ENCODE results near the gene PRDM15.

PRDM15 gene

GRCh38 chr21:41840880-41841279 lies 38.3 kb downstream of the PRDM15 start:
- no peak for DNase-seq (ENCODE audit: low read depth)

GRCh38 chr21:41839387-41840000 lies 39.6 kb downstream of the PRDM15 start:
- no peak for DNase-seq (ENCODE audit: low read depth)

GRCh38 chr21:41837756-41838297 lies 41.3 kb downstream of the PRDM15 start:
- DNase-seq (ENCODE audit: low read depth): no peak

- no peak for DNase-seq (ENCODE audit: low read depth)
Measured at GRCh38 chr21:41836166-41837015, 42.8 kb downstream of the PRDM15 start.

GRCh38 chr21:41835711-41836154 lies 43.4 kb downstream of the PRDM15 start:
- DNase-seq (ENCODE audit: low read depth): no peak

GRCh38 chr21:41834926-41835663 lies 44.0 kb downstream of the PRDM15 start:
- DNase-seq (ENCODE audit: low read depth): no peak

- DNase-seq (ENCODE audit: low read depth): no peak
Measured at GRCh38 chr21:41834252-41834925, 44.8 kb downstream of the PRDM15 start.

GRCh38 chr21:41833497-41834115 lies 45.5 kb downstream of the PRDM15 start:
- no peak for DNase-seq (ENCODE audit: low read depth)

- DNase-seq (ENCODE audit: low read depth): no peak
Measured at GRCh38 chr21:41832596-41833496, 46.3 kb downstream of the PRDM15 start.

- DNase-seq (ENCODE audit: low read depth): no peak
Measured at GRCh38 chr21:41831866-41832595, 47.1 kb downstream of the PRDM15 start.

- DNase-seq (ENCODE audit: low read depth): no peak
Measured at GRCh38 chr21:41831453-41831831, 47.7 kb downstream of the PRDM15 start.

GRCh38 chr21:41830764-41831452 lies 48.2 kb downstream of the PRDM15 start:
- DNase-seq (ENCODE audit: low read depth): no peak

- no peak for DNase-seq (ENCODE audit: low read depth)
Measured at GRCh38 chr21:41830145-41830707, 48.9 kb downstream of the PRDM15 start.

- DNase-seq (ENCODE audit: low read depth): no peak
Measured at GRCh38 chr21:41828884-41829360, 50.2 kb downstream of the PRDM15 start.

- peak; percentile 23 for DNase-seq (ENCODE audit: low read depth)
Measured at GRCh38 chr21:41827951-41828883, 50.9 kb downstream of the PRDM15 start.

- DNase-seq (ENCODE audit: low read depth): no peak
Measured at GRCh38 chr21:41825881-41826280, 53.3 kb downstream of the PRDM15 start.

- DNase-seq (ENCODE audit: low read depth): no peak
Measured at GRCh38 chr21:41825216-41825615, 53.9 kb downstream of the PRDM15 start.

Measured in ELR (cell line).